HG02642 (cell line): ENCODE data around the gene SLC44A3.

ENCODE experiments used
- ATAC-seq: cut with Tn5 transposase; IDR thresholded peaks from one replicate; pipeline ENCODE4 v1.9.1; 2021; ENCODE audit warnings: mild to moderate bottlenecking; ENCODE audit not compliant: unreplicated experiment, poor library complexity

Gene SLC44A3

DNA sequence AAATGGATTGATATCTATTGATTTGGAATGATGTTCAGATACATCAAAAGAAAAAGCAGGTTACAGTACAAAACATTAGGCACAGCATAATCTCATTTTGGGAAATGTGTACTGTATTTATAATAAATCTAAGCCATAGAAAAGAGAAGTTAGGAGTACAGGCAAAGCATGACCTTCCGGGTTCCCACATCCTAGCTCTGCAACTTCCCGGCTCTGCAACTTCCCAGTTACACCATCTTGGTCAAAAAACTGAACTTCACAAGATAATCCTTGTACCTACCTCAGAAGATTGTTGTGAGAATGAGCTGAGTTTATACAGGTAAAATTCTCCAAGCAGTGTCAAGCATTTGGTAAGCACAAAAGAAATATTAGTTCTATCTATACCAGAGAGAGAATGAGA is 21.7 kb upstream of the SLC44A3 start:
- no peak for ATAC-seq

DNA sequence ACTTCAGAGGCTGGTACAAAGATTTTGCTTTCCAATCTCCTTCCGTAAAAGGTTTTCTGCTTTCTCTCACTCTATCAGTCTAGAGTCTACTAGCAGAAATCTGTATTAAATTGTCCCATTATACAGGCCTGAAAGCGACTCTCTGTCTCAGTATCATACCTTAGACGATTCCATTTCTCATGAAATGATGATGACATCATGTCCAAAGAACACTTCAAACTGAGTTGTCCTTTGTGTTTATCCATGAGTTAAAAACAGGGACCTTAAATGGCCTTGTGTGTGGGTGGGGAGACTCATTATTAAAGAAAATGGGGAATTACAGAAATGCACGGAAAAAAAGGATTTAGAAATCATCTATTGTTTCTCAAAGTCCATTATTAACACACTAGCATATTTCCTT is 21.0 kb upstream of the SLC44A3 start:
- ATAC-seq = no peak

DNA sequence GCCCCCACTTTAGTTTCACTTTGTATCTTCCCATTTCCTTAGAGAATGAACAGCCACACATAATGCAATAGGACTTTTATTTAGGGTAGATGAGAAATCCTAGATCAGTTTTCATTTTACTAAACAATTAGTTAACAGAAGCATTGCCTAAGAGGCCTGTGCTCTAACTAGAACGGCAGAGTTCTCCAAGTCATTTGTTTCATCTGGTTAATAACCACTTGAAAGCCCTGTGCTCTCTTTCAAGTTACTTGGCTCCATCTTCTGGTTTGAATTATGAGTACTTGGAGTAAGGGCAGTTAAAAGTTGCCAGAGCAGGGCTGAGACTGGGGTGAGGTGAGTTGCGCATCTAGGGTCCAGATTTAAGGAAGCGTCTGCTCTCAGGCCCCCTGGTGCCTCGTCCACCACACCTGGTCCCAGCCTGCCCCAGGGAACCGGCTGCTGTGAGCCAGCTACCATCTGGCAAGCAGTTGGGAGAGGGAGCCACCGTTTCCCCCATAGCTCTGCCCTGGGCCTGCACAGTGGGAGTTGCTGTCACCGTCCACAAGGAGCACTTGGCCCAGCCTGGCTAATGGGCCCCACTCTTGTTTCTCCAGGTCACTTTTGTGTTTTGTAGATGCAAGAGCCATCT is 18.1 kb upstream of the SLC44A3 start:
- peak; percentile 67 for ATAC-seq

DNA sequence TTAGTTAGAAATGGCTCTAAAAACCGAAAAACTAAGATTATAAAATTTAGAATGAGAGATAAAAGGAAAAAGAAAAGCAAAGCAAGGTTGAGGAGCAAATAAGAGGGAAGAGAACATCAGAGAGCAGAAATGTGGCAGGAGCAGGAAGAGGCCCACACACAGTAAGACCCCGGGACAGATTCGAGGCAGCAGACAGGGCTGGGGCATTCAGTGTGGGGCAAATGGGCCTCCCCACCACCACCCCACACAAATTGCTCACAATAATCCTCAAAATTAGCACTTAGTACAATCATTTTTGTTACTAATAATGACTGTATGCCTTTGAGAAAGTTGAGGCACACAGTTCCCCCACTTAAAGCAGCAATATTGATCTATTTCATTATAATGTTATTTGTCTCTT is 17.1 kb upstream of the SLC44A3 start:
- no peak for ATAC-seq

DNA sequence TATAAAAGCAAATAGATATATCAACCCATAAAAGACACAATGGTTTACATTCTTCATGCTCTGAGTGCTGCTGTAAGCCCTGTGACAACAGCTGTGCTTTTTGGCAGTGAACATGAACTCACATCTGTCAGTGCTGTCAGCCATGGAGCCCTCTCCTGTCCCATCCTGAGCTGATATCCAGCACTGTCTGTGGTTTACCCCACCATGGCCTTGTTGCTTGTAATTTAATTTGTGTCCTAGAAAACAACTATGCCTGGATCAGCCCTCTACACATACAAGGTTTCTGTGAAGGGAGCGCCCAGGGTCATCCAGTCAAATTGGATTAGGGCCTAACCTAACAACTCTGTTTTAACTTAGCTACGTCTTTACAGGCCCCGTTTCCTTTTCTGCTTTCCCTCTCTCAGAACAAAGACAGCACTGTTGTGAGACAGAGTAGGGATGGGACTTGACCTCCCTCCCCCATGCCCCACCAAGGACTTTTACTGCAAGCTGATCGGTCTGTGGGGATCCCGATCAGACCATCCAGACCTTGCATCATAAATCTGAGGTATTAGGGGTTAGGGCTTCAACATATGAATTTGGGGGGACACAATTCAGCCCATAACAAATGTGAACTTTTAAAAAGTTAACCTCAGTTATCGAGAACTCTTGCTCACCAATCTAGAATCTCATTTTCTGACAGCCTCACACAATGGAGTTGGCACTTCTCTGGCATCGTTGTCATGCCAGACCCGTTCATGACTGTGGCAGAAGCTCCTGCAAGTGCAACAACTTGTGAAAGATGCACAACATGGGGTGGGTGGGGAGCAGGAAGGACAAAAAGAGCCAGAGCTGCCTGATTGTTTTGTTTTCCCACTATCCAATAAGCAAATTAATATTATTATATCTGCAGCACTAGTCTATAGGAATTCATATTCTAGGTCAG is 16.4 kb upstream of the SLC44A3 start:
- ATAC-seq = no peak

DNA sequence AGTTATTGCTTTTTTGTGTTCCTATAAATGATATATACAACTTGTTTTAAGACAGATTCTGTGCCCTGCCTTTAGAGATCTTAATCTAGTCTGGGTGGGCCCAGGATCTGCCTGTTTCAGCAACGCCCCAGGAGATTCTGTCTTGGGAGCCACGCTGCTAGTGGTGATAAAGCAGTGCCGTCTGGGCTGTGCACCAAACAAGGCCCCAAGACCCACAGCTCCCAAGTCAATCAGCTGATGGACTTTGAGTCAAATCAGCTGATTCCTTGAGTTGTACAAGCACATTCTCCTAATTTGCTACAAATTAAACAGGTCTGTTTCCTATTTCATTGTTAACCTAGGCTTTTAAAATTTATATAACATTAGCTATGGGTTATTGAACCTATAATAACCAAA is 15.7 kb upstream of the SLC44A3 start:
- no peak for ATAC-seq

DNA sequence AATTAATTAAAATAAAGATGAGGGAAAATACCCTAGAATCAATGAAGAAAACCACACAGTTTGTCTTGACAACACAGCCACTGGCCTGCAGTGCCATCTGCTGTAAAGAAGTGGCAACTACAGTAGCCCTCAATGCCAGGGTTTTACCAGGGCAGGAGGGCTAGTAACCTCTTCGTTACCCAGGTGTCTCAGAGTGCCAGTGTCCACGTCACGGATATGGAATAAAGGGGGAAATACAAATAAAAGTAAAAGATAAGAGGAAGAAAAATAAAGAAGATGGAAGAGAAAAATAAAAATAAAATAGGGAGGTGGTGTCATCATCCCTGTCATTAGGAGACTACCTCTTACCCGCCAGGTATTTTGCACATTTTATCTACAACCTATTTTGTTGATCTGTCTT is 14.2 kb upstream of the SLC44A3 start:
- ATAC-seq = peak; percentile 72

DNA sequence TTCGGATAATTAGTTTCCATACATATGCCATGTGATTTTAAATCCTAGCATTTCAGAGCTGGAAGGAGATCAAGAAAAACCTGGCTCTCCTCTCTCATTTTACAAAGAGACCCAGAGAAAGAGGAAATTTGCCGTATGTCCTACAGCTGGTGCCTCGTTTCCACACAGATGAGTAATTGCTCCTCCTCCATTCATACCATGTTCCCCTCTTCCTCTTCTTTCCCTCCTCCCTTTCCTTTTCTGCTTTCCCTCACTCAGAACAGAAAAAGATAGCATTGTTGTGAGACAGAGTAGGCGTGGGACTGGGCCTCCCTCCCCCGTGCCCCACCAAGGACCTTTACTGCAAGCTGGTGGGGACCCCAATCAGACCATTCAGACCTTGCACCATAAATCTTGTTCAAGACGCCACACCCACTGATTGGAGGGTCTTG is 13.7 kb upstream of the SLC44A3 start:
- ATAC-seq = no peak

DNA sequence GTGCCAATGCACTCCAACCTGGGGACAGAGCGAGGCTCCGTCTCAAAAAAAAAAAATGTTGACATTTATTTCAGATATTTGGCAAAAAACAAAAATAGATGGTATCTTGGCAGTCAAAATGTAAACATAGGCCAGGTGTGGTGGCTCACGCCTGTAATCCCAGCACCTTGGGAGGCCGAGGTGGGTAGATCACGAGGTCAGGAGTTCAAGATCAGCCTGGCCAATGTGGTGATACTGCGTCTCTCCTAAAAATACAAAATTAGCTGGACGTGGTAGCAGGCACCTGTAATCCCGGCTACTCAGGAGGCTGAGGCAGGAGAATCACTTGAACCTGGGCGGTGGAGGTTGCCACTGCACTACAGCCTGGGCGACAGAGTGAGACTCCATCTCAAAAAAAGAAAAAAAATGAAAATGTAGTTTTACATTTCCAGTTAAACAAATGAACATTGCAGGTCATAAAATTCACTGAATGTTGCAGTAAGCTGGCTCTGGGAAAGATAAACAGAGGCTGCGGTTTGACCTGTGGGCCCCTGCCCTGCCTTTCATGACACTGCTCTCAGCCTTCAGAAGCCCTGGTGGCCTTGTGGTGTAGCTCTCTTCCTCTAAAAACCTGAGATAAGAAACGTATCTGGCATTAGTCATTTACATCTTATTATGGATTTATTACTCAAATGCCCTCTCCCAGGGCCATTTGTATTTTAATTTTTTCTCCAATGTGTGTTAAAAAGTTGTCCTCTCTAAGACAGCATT is 12.2 kb upstream of the SLC44A3 start:
- no peak for ATAC-seq

DNA sequence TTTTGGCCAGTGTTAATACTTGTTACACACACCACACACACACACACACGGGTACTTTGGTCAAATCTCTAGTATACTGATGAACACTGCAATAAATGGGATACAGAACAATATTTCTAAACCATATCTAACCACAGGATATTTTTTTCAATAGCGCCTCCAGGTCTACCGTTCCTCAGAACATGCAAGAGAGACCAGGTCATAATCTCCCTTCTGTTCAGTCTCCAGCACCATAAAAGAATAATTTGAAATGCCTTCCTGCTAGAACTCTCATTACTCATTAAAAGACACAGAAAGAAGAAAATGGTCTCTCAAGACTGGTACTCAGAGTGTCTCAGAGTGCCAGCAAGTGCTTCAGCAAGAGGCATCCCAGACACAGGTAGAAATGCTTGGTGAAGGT is 11.5 kb upstream of the SLC44A3 start:
- no peak for ATAC-seq

DNA sequence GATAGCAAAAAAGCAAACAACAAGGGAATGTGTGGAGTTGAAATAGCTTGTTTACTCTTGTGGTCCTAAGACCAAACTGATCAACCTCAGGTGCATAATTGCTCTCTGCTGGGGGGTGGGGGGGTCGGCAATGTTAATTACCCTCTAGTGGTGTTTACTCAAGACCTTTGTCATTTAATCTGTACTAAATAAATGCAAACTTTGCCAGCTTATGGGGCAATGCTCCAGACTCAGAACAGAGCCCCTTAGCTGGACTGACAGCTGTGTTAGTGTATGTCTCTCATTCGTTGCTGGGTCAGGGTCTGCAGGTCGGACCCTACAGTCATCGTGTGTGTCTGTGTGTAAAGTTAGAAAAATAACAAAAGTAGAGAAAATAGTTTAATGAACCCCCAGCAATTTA is 7.2 kb upstream of the SLC44A3 start:
- ATAC-seq = no peak

DNA sequence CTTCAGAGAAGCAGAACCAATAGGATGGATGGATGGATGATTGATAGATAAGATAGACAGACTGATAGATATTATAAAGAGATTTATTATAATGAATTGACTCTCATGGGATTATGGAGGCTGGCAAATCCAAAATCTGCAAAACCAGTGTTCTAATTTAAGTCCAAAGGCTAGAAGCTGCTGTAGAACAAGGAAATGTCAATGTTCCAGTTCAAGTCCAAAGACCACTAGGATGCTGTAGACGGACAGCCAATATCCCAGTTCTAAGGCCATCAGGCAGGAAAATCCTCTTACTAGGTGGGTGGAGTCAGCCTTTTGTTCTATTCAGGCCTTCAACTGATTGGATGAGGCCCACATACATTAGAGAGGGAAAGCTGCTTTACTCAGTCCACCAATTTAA is 4.1 kb upstream of the SLC44A3 start:
- no peak for ATAC-seq

DNA sequence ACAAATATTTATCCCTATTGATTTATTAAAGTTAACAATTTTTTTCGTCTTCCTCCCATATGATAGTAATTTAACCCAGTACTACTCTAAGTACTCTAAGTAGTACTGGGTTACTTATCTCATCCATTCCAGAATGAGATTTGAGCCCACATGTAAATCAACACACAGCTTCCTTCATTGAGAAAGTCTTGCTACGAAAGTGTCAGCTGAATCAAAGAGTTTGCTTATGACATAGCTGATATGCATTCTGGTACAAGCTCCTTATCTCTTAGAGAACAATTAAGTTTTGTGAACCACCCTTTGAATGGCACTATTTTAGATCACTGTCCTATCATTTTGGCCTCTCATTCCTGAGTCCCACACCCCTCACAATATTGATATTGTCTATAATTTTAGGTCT is 2.4 kb upstream of the SLC44A3 start:
- no peak for ATAC-seq

DNA sequence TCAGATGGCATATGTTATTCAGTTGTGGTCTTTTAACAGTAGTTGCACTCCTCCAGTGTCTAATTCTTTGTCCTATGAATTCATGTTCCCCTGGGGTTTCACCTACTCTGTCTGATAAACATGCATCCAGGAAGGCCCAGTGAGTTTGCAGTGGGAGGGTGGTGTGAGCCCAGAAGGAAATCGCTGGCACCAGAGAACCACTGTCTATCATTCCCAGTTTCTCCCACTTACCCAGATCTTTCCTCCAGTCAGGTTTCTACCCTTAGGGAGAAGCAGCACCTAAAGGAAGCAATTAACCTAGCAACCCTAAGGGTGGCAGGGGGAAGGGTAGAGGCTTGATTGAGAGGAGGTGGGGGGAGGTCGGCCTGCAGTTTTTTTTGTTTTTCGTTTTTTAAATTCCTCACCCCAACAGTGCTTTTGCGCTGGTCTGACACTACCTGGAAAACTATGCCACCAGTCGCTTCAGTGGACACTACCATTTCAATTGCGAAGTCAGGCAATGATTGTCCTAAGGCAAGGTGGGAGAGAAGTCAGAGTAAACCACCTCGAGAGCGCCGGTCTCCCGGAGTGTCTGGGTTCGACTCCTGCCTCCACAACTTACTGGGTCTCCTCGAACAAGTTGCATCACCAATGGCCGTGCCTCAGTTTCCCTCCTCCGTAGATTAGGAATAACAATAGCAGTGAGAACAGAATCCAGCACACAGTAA is 766 bp upstream of the SLC44A3 start:
- ATAC-seq = no peak

DNA sequence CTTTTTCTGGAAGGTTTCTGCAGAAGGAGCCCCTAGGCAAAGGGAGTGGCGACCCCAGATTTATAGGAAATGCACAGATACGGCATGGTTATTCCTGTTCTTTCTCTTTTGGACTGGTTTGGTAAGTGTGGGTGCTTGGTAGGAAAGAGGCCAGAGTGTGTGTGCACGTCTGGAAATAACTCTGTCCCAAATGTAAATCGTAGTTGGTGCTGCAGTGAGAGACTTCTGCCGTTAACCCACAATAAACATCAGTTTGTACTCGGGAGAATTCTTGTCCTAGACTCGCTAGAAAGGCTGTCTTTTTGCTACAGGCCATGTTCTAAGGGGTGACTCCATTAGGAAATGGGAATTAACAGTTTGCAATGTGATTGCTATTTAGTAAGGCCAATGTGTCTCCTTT is 779 bp downstream of the SLC44A3 start:
- ATAC-seq = no peak

DNA sequence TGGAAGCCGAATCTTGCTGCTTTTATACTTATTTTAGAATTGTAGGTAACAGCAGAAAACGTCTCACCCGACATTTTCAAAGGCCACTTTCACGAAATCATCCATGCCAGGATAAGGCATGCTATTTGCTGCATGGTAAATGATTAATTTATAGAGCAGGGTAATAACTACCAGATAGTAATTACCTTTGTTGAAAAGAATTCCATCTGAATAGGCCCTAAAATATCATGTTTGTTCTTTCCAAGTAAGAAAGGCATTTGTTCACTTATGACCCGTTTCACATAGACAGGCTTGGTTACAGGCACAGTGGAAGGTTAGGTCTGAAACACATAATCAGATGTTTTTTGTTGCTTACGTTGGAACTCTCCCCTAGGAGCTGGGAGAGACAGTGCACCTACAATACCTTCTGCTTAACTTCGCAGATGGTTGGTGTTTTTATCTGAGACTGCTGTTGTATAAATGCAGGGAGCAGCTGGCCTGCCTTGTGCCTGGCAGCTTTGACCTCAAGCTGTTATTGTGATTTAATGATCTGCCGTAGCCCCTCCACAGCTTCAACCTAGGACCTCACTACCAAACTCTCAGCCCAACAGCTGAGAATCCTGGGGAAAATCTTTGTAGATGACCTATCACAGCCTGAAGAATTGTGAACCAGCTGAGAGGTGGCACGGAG is 1.6 kb downstream of the SLC44A3 start:
- no peak for ATAC-seq

DNA sequence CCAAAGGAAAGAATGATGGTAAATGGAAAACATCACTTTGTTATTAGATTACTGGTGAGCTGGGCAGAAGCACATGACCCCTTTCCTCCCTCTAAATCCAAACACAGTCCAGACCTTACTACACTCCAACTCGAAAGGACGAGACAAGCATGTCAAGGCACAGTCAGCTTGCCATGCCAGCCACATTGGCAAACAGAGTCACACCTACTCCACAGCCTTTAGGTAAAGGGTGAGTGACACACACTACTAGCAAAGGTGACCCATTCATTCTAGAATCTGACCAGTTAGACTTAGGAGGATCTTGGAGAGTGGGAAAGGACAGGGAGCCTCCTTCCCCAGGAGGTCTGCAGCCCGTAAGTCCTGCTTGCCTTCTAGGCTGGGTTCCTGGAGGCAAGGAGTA is 3.0 kb downstream of the SLC44A3 start:
- no peak for ATAC-seq

DNA sequence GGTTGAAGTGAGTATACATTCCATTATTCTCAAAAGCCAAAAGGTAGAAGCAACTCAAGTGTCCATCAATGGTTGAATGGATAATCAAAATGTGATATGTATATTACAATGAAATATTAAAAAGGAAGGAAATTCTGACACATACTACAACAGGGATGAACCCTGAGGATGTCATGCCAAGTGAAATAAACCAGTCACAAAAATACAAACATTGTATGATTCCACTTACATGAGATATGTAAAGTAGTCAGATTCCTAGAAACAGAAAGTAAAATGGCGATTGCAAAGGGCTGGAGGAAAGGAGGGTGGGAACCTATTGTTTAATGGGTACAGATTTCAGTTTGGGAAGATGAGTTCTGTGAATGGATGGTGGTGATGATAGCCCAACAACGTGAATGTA is 5.8 kb downstream of the SLC44A3 start:
- ATAC-seq = no peak

DNA sequence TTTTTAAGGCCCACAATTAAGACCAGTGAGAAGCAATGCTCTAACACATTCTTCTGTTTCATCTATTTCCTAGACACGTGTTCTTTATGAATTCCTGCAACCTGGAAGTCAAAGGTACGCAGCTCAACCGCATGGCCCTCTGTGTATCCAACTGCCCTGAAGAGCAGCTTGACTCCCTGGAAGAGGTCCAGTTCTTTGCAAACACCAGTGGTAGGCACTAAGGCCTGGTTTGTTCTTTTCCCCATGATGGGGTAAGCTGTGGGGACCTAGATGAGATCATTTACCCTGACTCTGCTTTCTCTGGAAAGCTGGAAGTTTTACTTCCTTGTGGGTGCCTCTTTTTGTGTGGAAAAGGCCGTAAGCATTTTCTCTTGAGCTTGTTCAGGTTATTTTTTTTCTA is 7.3 kb downstream of the SLC44A3 start:
- ATAC-seq = no peak

DNA sequence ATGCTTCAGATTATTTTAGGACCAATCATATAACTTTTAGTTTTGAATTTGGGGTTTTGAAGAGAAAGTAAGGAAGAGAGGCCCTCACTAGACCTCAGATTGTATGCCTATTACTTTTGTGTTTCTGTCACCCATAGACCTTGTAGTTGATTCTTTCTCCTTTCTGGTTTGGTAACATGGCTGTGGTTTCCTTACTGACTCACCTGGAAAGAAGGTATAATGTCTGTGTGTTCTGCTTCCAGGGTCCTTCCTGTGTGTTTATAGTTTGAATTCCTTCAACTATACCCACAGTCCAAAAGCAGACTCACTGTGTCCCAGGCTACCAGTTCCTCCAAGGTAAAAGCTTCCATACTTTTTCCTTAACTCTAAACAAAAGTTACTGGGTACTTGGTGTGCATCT is 8.1 kb downstream of the SLC44A3 start:
- ATAC-seq = no peak
